Right renal cortex interstitium (tissue), 3 donors: ENCODE results near the gene LZTS2. TPM values are rescaled to one million over a fixed set of nuclear protein-coding genes. Genes with fewer than 3 reads are reported as not detected.
"Not testable (repeated sequence)": the region's sequence is repeated elsewhere in the genome, so short reads cannot be mapped to it uniquely, and the experiment has no call there.

ENCODE experiments used
- DNase-seq, 3 donors: peaks; one replicate each; pipeline ENCODE4 v3.0.0-alpha.2; 2013; ENCODE audit warnings: low read depth in 3 of 3, low spot score in 2 of 3
- polyA plus RNA-seq, 3 donors: library from polyadenylated mRNA; unstranded; fragments of 120-200 nt; gene quantifications; one replicate each; pipeline ENCODE4 v1.2.1, GENCODE V29; 2013; ENCODE audit not compliant: insufficient read length in 3 of 3

LZTS2 gene, protein sequence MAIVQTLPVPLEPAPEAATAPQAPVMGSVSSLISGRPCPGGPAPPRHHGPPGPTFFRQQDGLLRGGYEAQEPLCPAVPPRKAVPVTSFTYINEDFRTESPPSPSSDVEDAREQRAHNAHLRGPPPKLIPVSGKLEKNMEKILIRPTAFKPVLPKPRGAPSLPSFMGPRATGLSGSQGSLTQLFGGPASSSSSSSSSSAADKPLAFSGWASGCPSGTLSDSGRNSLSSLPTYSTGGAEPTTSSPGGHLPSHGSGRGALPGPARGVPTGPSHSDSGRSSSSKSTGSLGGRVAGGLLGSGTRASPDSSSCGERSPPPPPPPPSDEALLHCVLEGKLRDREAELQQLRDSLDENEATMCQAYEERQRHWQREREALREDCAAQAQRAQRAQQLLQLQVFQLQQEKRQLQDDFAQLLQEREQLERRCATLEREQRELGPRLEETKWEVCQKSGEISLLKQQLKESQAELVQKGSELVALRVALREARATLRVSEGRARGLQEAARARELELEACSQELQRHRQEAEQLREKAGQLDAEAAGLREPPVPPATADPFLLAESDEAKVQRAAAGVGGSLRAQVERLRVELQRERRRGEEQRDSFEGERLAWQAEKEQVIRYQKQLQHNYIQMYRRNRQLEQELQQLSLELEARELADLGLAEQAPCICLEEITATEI
- polyA plus RNA-seq: 10 to 100 TPM; 42.3 to 49.9 (median 47.3) TPM

DNA sequence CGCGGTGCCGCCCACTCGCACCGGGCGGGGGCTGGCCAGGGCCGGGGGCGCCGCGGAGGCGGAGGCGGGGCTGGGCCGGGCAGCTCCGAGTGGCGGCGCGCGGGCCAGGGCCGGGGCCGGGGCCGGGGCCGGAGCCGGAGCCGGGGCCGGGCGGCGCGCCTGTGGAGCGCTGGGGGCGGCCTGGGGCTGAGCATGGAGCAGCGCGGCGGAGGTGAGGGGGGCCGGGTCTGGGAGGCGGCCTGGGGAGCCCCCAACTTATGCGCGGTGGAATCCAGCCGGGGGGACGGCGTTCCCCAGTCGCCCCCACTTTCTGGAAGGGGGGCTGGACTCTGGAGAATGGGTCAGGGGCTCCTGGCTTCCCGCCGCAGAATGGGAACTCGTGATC lies at the start of gene LZTS2:
Gene LZTS2, plus strand, starts transcription at position 67 of the 385 bp plus-strand sequence. CDS start 2,731 bp downstream, outside the sequence.
- no peak for DNase-seq

DNA sequence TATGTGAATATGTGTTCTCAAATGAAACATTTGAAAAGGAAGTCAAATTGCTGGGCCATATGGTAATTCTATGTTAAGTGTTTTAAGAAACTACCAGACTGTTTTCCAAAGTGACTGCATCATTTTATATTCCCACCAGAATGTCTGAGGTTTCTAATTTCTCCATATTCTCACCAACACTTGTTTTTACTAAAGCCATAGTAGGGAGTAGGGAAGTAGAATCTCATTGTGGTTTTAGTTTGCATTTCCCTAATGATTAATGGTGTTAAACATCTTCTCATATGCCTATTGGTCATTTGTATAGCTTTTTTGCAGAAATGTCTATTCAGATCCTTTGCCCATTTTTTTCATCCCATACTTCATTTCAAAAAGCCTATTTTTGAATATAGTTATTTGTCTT lies 39.4 kb upstream of the LZTS2 start:
- DNase-seq: no peak

DNA sequence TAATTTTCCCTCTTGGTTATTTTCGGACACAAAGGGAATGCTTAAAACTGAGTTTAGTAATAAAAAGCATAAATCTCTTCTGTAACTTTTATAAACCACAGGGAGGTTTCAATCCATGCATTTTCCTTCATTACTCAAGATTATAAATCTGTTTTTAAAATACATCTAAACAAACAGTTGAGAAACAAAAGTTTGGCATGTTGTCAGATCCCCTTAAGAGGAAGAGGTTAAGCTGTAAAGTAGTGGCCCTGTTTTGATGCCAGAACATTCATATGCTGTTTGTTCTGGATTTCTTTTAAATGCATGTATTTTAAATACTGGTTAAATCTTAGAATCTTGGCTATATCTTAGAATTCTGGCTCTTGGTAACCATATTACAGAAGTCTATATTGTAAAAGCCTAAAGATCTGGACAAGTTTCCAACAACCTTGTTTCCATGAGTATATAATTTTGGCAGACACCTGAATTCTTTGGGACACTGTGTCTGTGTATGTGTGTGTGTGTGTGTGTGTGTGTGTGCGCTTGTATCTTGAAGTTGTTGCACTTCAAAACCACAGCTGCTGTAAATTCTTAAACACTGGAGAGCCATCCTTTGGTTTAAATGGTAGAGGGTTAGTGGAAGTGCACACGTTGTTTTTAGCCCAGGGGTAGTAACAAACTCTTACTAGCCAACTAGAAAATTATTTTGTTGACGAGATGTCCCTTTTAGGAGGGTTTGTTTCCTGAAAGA lies 37.1 kb upstream of the LZTS2 start:
- DNase-seq: no peak

DNA sequence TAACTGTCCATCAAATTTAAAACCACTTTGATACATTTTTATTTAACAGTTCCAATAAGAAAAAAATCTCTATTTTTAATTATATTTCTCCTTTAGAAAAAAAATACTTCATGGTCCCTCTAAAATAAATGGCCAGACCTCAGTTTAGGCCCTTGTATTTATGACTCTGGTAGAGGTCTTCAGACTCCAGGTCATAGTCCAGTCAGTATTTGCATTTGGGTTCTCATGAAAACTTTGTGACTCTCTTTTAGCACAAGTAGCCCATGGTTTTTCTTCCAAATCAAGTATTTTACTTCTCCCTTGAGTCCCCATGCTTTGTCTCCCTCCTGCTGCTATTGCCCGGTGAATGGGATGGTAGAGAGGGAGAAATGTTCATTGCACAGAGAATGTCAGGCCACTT lies 35.8 kb upstream of the LZTS2 start:
- DNase-seq: no peak

DNA sequence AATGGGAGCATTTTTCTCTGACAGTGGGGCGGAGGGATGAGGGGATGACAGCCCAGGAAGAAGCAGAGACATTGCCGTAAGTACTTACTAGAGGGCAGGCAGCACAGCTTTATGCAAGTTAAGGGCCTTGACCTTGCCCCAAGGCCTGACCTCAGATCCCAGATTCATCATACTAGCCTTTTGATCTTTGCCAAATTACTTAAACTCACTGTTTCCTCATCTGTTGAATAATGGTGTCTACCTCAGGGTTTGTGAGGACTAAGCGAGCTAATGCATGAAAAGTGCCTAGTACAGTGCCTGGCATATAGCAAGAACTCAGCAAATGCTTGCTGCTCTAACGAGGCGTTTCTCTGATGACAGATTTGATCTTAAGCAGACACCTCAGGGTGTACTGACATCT lies 33.8 kb upstream of the LZTS2 start:
- DNase-seq: no peak

DNA sequence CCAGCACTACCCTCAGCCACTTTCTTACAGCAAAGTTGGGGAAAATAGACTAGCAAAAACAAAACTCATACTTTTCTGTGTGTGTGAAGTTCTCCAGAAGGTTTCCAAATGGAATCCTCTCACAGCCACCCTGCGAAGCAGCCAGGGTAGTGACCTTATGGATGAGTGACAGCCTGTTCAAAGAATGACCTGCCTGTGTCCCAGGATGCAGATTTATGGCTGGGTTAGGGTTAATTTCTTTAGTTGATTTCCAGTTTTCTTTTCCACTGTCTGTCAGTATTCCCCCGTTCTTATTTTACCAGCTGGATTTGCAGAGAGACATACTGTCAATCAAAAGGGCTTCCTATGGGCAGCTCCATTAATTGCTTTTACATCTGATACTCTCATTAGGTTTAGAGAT lies 32.7 kb upstream of the LZTS2 start:
- DNase-seq: no peak

DNA sequence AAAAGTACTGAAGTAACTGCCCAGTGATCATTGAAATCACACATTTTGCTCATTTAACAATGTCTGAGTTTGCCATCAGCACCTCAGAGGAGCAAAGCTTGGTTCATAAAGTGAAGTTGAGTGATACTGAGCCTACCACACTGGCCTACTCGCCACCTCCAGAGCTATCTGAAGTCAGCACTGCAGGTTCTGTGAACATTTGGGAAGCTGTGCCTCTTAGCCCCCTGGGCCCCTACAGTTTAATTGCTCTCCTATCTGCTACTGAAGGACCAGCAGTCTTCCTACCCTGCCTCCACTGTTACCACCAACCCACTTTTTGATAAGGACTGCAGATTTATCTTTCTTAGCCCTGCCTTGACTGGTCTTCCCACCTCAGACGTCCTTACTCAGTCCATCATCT lies 32.3 kb upstream of the LZTS2 start:
- DNase-seq: no peak

DNA sequence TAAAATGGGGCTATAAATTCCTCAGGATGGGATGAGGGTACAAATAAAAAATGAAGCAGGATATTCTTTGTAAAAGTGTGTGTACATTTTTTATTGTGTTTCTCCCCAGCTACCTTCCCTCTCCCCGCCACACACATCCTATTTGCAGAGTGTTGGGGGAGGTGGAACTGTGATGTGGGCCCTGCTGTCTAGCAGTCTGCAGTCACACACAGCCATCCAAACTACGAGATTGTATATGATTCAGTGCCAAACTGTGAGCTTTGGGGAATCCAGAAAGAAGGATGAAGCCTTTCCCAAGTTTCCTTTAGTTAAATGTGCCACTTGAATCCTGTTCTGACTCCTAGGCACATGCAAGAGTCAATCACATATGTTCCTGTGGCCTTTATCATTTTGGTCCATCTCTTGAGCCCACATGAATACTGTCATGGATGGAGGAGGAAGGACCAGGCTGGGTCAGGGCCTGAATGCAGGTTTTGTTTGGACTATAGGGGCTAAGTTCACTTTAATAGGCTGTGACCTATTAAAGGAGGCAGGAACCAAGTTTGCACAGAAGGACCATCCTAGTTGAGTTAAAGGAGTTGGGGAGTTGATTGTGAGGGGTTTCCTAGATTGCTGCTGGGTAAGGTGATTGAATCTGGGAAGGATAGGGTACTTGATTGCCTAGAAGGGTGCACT lies 31.4 kb upstream of the LZTS2 start:
- DNase-seq: no peak

DNA sequence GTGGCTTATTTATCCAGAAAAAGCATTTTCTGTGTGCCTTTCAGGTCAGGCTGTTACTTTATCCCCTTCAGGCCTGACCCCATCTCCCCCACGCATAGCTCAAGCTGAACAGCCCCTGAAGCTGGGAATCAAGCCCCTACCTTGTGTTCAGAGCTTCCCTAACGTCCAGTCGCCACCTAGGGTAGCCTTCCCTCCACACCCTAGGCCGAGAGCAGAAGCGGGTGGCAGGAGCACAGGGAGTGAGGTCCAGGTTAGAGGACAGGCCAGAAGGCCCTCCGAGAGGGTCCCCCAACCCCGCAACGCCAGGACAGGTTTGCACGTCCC lies 30.8 kb upstream of the LZTS2 start:
- no peak for DNase-seq

DNA sequence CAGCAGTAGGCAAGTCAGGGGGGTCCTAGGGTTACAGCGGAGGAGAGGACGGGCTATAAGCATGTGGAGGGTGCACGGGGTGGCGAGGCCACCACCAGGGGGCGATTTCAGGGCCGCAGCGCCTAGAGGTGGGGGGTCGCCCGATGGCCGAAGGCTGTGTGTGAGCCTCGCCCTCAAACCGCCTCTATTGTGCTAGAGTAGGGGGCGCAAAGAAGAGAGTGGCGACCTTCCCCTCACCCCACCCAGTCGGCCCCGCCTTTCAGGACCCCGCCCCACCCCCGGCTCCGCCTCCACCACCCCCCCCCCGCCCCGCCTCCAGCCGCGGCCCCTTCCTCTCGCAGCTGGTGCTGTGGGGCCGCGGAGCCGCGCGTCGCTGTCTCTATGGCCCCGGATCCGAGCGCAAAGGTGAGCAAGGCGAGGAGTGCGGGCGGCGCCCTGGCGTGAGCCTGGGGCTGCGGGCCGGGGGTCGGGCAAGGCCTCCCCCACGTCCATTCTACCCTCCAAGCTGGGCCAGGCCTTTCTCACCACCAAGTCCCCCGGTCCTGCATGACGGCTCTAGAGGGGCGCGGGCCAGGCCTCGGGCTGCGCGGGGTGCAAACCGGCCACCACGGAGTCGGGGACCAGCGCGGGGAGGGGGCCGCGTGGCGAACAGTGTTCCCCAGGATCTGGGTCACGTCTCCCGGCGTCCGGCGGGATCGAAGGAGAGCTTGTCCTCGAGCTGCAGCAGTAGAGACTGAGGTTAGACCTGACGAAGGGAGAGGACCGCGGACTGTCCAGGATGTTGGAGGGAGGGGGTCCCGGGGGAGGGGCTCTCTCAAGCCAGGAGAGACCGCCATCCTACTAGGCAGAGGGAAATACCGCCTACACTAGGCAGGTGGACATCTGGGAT lies 30.2 kb upstream of the LZTS2 start, which contains the start of gene SEMA4G:
Gene SEMA4G, plus strand, starts transcription at position 318 of the 889 bp plus-strand sequence. CDS start 3,409 bp downstream, outside the sequence.
- no peak for DNase-seq

DNA sequence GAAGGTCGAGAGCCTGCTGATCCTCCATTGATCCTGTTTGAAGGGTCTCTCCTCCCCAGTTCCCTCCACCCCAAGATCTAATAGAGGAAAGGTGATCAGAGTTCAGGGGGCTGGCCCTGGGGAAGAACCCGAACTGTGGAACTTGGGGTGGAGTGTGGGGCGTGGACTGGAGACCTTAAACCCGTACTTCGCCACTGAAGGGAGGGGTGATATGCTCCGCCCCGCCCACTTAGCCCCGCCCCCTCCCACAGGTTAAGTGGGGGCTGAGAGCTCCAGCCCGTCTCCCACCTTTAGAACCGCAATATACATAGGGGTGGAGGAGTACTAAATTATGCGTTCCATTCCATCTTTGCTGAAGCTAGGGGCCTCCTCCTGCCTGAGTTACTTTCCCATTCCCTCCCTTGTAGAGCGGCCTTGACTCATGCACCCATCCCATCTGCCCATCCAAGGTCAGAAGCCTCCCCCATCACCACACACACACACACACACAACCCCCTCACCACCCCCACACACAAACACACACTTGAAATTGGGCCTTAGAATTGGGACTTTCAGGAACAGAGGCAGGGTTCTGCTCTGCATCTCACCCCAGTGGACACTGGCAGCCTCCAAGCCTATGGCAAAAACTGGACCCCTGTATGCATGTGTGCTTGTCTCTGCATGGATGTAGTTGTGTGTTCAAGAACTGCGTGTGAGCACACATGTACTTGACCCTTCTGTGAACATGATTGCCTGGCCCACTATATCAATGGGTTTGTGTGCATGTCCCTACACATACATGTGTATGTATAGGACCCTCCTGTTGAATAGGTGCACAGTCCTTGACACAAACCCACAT lies 29.3 kb upstream of the LZTS2 start:
- DNase-seq: no peak

DNA sequence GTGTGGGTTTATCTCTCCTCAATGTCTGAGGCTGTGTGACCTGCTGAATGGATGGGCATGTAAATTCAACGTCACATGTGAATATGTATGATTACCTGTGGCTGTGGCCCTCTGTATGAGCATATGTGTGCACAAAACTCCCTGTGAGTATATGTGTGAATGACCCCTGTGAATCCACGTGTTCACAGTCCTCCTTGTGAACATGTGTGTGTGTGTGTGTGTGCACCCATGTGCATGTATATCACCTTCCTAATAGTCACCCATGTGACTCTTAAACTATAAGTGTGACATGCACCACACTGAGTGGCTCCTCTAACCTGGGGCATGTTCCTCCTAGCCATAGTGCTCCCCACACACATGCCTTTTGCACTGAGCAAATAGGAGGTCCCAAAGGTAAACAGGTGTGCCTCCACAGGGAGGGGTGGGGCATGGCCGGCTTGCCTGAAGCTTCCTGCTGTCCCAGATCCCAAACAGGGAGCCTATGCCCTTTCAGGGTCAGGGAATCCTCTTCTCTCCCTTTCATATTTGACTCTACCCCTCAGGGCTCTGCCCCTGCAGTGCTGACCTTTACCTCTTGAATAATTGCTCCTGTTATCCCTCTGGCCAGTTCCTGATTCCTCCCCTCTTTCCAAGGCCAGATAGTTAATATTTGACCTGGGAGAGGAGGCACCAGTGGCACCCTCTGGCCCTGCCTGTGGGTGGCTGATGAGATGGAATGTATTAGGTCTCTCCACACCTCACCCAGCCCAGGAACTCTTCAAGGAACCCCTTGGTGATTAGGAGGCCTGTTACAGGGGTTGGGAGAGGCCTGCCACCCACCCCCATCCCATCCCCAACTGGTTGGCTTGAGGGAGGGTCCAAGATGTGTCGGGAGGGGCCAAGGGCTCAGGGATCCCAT lies 28.4 kb upstream of the LZTS2 start:
- no peak for DNase-seq

DNA sequence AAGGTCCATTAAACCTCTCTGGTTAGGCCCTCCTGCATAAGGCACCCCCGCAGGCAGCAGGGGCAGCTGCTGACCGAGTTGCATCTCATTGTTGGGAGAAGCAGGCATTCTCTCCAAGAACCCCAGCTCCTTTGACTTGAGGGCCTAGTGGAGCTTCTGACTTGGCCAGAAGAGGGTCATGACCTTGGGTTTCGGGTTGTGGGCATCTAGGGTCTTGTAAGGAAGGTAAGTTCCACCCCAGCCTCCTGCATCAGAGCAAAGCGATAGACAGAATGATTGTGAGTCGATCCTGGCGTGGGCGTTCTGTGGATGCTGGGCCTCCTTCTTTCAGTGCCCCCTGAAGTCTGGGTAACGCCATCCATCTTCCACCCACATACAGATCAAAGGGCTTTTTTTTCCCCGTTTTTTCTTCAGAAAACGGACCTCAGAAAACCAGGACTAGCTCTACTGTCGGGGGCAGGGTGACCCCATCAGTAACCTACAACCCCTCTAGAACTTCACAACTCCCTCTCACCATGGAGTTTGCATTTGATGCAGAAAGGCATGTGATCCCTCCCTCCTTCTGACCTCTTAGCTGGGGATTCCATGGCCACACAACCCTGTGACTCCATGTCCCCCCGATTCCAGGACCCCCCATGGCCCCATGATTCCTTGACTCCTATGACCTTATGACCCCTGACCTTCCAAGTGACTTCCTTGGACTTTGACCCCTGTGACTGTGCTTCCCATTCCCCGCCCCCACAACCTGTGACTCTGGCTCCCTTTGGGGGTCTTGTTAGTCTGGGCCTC lies 27.3 kb upstream of the LZTS2 start:
- no peak for DNase-seq

DNA sequence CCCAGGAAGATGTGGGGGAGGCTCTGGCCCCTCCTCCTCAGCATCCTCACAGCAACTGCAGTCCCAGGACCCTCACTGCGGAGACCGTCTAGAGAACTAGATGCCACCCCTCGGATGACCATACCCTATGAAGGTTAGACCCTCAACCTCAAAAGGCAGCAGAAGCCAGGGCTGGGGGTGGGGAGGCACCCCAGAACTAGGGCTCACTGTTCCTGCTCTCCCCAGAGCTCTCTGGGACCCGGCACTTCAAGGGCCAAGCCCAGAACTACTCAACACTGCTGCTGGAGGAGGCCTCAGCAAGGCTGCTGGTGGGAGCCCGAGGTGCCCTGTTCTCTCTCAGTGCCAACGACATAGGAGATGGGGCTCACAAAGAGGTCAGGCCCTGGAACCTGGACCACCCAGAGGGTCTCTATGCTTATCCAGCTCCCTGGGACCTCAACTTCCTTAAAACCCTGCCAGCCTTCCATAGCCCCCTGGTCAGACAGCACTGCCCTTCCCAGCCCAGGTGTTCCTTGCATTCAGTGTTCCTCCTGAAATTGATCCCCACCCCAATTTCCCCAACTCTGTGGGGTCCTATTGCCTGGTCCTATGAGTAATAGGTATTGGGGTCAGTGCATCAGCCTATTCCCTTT lies 26.6 kb upstream of the LZTS2 start:
- no peak for DNase-seq

DNA sequence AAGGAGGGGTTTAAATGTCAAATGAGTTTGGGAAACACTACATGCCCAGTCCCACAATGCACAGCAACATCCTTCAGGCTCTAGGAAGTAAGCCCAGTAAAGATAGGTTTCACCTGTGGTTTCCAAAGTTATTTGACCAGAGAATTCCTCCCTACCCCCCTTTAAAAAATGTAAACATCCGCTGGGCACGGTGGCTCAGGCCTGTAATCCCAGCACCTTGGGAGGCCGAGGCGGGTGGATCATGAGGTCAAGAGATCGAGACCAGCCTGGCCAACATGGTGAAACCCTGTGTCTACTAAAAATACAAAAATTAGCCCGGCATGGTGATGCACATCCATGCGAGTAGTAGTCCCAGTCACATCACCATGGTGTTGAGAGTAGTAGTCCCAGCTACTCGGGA lies 24.2 kb upstream of the LZTS2 start:
- DNase-seq: not testable (repeated sequence)

DNA sequence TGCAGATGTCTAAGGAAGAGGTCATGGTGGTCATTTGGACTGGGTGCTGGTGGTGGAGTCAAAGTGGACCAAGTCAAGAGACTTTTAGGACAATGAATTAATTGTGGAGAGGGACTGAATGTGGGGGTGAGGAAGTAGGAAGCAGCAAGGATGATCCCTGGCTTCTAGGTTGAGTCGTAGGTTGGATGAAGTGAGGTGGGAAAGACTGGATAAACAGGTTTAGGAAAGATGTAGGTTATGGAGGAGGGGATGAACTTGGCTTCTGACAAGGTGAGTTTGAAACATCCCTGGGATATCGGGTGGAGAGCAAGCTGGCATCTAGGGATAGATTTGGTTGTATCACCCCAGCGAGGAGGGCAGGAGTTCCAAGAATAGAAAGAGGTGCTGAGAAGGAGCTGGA lies 22.7 kb upstream of the LZTS2 start:
- no peak for DNase-seq

DNA sequence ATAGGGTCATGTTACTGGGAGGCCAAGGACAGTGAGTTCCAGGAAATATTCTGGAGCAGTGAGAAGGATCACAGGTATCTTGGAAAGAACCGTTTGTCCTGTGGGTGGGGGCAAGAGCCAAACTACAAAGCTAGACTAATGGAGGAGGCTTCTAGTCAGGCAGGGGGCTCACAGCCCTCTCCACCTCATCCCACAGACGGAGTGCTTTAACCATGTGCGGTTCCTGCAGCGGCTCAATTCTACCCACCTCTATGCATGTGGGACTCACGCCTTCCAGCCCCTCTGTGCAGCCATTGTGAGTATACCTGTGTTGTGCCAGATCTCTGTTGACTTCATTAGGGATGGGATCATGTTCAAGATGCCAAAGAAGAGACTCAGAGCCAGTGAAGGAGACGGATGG lies 22.2 kb upstream of the LZTS2 start:
- no peak for DNase-seq
